Fibroblast of skin of right biceps (primary cell): ENCODE results near the gene KRT7.

Experiments used
- DNase-seq: peaks from one replicate; pipeline ENCODE4 v3.0.0-alpha.2; 2013

KRT7 gene

GRCh38 chr12:52232674-52233461 is at the start of gene KRT7:
TSS of gene KRT7 (plus strand) at chr12:52233243. CDS start at chr12:52233297, 54 bp downstream.
- DNase-seq: peak; percentile 63

DNA sequence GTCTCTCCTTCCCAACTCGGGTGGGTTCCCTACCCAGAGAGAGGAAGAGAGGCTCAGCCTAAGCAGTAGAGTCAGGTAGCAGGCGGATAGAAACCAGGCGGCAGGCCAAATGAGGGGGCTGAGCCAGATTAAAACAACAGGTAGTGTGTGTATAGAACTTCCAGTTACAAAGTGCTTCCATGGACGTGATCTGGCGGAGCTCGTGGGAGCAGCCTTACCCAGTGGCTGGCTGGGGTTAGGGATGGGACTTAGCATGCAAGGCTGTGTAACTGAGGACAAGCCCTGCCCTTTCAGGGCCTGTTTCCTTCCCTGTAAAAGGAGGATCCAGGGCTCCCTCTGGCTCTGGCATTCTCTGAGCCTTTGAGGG is 49.5 kb upstream of the KRT7 start:
- no peak for DNase-seq

DNA sequence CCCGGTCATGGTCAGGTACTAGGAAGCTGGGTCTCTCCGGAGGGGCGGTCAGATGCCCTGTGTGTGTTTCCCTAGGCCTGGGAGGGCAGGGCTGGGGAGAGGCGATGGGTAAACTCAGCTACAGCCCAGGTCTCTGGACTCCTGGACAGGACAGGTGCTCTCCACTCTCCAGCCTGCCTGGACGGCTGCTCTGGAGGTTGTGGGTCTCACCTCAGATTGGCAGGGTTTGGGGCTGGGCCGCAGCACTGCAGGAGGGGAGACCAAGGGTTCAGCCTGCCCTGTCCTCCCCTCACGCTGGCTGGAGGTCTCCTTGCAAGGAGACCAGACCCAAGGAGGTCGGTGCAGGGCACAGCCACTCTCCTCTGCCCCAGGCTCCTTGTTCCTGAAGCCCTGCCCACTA is 49.1 kb upstream of the KRT7 start:
- no peak for DNase-seq

- DNase-seq: no peak
Observed at GRCh38 chr12:52184813-52185212, 48.2 kb upstream of the KRT7 start.

GRCh38 chr12:52185400-52185967 is 47.6 kb upstream of the KRT7 start:
- no peak for DNase-seq

DNA sequence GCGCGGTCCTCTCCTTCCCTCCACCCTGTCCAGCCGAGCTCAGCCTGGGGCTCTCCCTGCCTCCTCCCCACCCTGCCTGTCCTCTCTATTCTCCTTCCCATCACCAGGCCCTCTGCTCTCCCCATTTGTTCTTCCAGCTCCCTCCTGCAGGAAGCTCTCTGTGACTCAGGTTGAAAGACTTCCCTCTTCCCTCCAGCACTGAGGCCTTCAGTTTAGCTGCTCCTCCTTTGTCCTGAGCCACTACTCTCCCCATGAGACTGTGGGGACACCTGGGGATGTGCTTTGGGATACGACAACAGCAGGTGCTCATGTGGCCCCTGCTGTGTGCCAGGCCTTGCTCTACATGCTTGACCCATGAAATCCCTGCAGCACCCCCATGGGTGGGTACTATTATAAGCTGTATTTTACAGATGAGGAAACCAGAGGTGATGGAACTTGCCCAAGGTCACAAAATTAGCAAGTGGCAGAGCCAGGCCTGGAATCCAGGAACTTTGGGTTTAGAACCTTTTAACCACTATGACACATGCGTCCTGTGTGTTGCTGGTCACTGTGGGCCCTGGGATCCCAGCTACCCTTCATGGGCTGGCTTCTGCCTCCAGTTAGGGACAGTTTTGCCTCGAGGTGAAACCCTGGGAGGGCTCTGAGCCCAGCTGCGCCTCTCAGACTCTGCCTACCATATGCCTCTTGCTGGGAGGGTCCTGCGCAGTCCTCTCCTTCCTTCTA is 46.8 kb upstream of the KRT7 start:
- peak; percentile 93 for DNase-seq

GRCh38 chr12:52187206-52187605 is 45.8 kb upstream of the KRT7 start:
- no peak for DNase-seq

- no peak for DNase-seq
Observed at GRCh38 chr12:52187640-52188039, 45.4 kb upstream of the KRT7 start.

DNA sequence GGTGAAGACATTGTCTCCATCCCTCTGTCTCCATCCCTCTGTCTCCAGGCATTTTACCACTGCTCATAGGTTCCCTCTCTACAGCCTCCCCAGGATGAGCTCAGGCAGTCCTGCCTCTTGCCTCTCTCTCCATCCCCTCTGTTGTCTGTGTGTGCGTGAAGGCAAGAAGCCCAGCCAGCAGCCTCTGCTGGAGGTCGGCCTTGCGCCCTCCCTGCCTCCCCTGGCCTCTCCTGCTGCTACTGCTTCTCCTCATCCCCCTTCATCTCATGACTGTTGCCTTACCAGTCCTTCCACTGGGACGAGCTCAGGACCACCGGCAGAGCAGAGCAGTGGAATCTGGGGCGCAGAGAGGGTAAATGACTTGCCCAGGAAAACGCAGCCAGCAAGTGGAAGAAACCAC is 44.4 kb upstream of the KRT7 start:
- DNase-seq: no peak

GRCh38 chr12:52189376-52190174 is 43.5 kb upstream of the KRT7 start:
- peak; percentile 76 for DNase-seq

- peak; percentile 61 for DNase-seq
Observed at GRCh38 chr12:52190860-52191729, 41.9 kb upstream of the KRT7 start.

DNA sequence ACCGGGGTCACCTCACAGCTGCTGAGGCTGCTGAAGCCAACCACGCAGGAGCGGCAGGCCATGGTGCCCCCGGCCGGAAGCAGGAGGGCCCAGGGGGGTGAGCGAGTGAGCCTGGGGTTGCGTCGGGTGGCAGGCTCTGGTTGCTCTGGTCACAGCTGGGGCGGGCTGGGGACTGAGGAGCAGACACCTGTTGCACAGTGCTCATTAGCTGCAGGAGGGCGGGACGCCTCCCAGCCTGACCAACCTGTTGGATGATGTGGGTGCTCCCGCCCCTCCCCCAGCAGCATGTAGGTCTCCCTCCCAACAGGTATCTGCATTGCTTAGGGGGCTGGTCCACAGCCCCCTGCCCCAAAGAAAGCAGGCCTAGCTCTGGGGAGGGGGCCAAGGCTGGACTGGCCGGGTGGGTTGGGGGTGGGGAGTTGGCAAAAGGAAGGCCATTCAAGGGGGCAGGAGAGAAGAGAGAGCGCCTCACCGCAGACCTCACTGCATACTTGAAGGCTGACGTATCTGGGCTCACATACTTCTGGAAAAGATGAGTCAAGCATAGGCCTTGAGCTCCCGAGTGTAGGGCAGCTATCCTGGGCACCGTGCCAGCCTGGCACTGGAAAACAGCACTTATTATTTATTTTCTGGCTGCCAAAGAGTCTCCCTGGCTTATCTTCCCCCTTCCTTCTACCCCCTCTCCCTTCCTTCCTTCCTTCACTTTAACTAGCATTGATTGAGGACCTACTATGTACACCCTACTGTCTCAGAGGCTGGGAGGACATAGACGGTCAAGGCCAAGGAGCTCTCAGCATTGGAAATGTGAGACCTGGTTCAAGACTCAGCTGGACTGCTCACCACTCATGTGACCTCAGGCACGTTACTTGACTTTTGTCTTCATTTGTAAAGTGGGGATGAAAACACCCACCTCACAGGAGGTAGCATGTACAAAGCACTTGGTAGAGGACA is 40.9 kb upstream of the KRT7 start, which contains the start of gene KRT80:
Gene KRT80, minus strand, starts transcription at position 174 of the 951 bp plus-strand sequence. Its CDS starts 112 bp downstream, at position 62.
- peak; percentile 99 for DNase-seq

DNA sequence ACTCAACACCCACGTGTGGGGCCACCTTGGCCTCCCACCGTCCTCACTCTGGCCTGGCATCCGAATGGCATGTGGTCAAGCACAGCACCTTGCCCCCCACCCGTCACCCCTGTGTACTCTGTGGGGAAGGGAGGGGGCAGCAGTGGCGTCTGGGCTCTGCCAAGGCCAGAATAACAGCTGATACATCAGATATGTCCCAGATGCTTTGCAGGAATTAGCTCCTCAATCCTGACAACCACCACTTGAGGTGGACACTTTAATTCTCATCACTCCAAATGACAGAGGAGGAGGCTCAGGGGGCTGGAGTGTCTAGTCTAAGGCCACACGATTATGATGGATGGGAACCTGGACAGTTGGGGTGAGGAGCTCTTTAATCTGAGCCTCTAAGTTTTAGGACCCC is 39.5 kb upstream of the KRT7 start:
- DNase-seq: no peak

DNA sequence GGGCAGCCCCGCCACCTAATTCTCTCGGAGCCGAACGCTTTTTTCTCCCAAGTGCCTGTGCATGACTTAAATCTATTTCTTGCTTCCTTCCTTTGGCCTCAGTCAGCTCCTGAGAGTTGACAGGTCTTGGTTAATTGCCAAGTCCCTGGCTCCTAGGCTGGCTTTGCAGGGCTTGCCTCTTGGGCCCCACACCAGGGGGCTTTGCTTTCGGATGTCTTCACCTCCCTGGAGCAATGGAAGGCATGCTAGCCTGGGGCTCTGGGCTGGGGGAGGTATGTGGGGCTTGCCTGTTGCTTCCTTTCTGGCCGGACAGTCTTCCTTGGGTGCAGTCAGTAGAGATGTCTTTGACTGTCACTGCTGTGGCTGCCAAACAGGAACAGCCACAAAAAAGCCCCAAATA is 39.1 kb upstream of the KRT7 start:
- peak; percentile 74 for DNase-seq

DNA sequence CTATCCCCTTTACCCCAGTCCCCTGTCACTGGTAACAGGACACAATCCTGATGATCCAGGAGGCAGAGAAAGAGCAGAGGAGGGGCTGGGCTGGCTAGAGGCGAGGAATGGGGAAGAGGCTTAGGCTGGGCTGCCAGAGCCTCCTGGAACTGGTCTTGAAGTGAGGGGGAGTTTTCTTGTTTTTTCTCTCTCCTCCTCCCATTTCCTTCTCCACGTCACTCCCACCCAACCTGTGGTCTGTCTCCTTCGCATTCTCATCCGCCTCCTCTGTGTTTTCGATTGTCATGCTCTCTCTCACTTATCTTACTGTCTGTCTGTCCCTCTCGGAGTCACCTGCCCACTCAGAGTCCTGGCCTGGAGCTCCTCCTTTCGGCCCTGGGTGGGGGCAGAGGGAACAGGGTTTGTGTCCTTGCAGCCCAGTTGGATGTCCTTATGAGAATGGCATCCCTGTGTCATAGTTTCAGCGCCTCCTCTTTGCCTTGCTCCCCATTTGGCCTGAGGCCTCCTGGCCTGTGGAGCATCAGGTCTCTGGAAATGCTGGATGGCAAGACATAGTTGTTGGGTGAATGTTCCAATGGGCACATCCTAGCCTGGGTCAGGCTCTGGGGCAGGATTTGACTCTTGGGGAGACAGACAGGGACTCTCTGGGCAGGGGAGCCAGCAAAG is 37.8 kb upstream of the KRT7 start:
- peak; percentile 58 for DNase-seq

DNA sequence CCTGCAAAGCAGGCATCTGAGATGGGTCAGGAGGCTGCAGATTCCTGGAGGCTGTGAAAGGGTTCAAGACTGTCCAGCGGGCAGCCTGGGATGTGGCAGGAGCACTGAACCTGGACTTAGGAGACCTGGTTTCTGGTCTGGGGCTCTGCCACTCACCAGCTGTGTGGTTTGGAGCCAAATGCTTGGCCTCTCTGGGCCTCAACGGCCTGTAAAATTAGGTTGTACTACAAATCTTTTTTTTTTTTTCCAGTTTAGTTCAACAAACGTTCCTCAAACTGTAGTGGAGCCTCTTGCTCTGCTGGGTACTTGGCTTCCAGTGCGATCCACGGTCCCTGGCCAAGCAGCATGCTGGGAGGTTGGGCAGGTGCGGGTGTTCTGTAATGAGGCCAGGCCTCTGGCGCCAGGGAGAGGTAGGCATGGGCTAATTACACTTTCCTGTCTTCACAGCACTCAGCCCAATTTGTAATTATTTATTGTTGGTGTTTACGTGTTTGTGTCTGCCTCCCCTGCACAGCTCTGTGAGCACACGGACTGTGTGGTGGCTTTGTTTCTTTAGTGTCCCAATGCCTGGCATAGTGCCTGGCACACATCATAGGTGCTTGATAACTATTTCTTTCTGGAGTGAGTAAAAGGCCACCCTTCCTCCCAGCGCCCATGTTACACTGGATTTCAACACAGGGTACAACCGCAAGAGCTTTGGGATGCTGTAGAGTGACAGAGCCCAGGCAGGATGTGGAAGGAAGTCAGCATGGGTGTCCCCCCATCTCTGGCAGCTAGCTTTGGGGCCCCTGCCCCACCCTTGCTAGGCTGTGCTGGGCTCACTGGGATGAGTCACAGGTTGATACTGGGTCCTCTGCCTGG is 35.4 kb upstream of the KRT7 start:
- no peak for DNase-seq

- DNase-seq: no peak
Observed at GRCh38 chr12:52198454-52199215, 34.4 kb upstream of the KRT7 start.

DNA sequence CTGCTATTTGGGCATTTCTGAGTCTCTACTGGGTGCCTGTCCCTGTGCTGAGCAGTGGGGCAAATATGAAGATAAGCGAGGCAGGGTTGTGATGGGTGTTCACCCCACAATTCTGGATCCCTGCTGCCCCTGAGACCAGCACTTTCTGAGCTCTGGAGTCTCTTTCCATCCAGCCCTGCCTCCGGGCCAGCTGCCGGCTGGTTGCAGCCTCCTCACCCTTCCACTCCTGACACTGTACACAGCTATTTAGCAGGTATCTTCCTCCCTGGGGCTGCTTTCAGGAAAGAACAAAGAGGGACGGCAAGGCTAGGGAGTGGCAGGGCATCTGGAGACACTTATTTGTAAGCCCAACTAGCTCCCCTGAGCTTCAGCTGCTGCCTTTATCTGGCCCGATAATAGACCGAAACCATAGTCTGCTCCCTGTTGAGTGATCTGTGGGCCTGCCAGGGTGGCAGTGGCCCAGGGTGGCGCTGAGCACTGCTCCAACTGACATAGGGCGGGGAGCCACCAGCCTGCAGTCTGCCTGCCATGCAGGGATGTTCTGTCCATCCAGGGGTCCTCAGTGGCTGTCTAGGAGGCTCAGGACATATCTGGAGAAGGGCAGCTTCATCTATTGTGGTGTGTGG is 33.6 kb upstream of the KRT7 start:
- no peak for DNase-seq
